Measurements from ENCODE around the gene ASPRV1.

ASPRV1 gene

GRCh38 chr2:69995511-69995910 lies 34.1 kb upstream of the ASPRV1 start:
- TF ChIP-seq CTCF (conservative IDR thresholded peaks at IDR 0.05; ENCODE audit: low read length) = no peak
- DNase-seq (ENCODE audit: low read depth) = no peak
- H3K4me3 ChIP-seq (ENCODE audit: low read length) = no peak overlapping the region

- no peak overlapping the region for H3K4me3 ChIP-seq (ENCODE audit: low read length)
- no peak for DNase-seq (ENCODE audit: low read depth)
- TF ChIP-seq CTCF (conservative IDR thresholded peaks at IDR 0.05; ENCODE audit: low read length) = no peak
Observed at GRCh38 chr2:69994166-69994565, 32.7 kb upstream of the ASPRV1 start.

GRCh38 chr2:69993708-69994107 lies 32.3 kb upstream of the ASPRV1 start:
- no peak for TF ChIP-seq CTCF (conservative IDR thresholded peaks at IDR 0.05; ENCODE audit: low read length)
- no peak overlapping the region for H3K4me3 ChIP-seq (ENCODE audit: low read length)

GRCh38 chr2:69993048-69993565 lies 31.7 kb upstream of the ASPRV1 start:
- TF ChIP-seq CTCF (conservative IDR thresholded peaks at IDR 0.05; ENCODE audit: low read length) = no peak
- H3K4me3 ChIP-seq (ENCODE audit: low read length) = no peak overlapping the region
- no peak for DNase-seq (ENCODE audit: low read depth)

More at GRCh38 chr2:69993708-69994107, 32.3 kb upstream of the ASPRV1 start:
- no peak for DNase-seq (ENCODE audit: low read depth)

- DNase-seq (ENCODE audit: low read depth) = no peak
- TF ChIP-seq CTCF (conservative IDR thresholded peaks at IDR 0.05; ENCODE audit: low read length) = no peak
Observed at GRCh38 chr2:69992310-69993047, 31.0 kb upstream of the ASPRV1 start.

GRCh38 chr2:69989441-69990105 lies 28.1 kb upstream of the ASPRV1 start:
- no peak for TF ChIP-seq CTCF (conservative IDR thresholded peaks at IDR 0.05; ENCODE audit: low read length)
- DNase-seq (ENCODE audit: low read depth) = no peak
- no peak overlapping the region for H3K4me3 ChIP-seq (ENCODE audit: low read length)

More at GRCh38 chr2:69992310-69993047, 31.0 kb upstream of the ASPRV1 start:
- no peak overlapping the region for H3K4me3 ChIP-seq (ENCODE audit: low read length)

GRCh38 chr2:69989009-69989408 lies 27.6 kb upstream of the ASPRV1 start:
- no peak for TF ChIP-seq CTCF (conservative IDR thresholded peaks at IDR 0.05; ENCODE audit: low read length)
- DNase-seq (ENCODE audit: low read depth) = no peak
- H3K4me3 ChIP-seq (ENCODE audit: low read length) = no peak overlapping the region

Data from AG10803 (cell line).